IgD-negative memory B cell (primary cell): ENCODE data around the gene GALNT11. TPM values are rescaled to one million over a fixed set of nuclear protein-coding genes. Genes with fewer than 3 reads are reported as not detected.
A peak's percentile ranks its signal among the peaks of the same experiment; 100 is the strongest.
"Not testable (repeated sequence)": the region's sequence is repeated elsewhere in the genome, so short reads cannot be mapped to it uniquely, and the experiment has no call there.

Experiments
- H3K27ac Mint-ChIP-seq, 3 donors: one replicate each; pipeline ENCODE4 v1.8.0; 2020 to 2022; ENCODE audit warnings: mild to moderate bottlenecking in 3 of 3, mixed read lengths in 3 of 3, moderate library complexity in 1 of 3
- H3K27me3 Mint-ChIP-seq: one replicate; pipeline ENCODE4 v1.8.0; 2021; ENCODE audit warnings: mixed read lengths
- H3K36me3 Mint-ChIP-seq: one replicate; pipeline ENCODE4 v1.8.0; 2020; ENCODE audit warnings: mild to moderate bottlenecking, mixed read lengths
- H3K4me1 Mint-ChIP-seq, 3 donors: one replicate each; pipeline ENCODE4 v1.8.0; 2020 to 2022; ENCODE audit warnings: mixed read lengths in 3 of 3, mild to moderate bottlenecking in 1 of 3
- H3K4me3 Mint-ChIP-seq, 4 donors: one replicate each; pipeline ENCODE4 v1.8.0; 2020 to 2022; ENCODE audit warnings: mild to moderate bottlenecking in 4 of 4, mixed read lengths in 4 of 4, moderate library complexity in 3 of 4
- H3K9me3 Mint-ChIP-seq, 3 donors: one replicate each; pipeline ENCODE4 v1.8.0; 2020 to 2021; ENCODE audit warnings: mixed read lengths in 3 of 3, mild to moderate bottlenecking in 1 of 3
- polyA plus RNA-seq: library from polyadenylated mRNA; unstranded; fragments of 300-500 nt; fragmentation: Illumina TruSeq; gene quantifications from one replicate; pipeline ENCODE4 v1.2.3, GENCODE V29; 2021

GALNT11 gene
- polyA plus RNA-seq, 1 donor from 2014 or later = 24.2 TPM

GRCh38 chr7:152050547-152050971, 25.1 kb downstream of the GALNT11 start:
- Mint-ChIP-seq H3K27ac (no peak overlapping the region), H3K36me3 (no peaks in the 10 kb centered on the region), H3K4me3 (no peak overlapping the region), H3K9me3 (peaks cover 6 to 15% (median 10%) of the 10 kb centered on the region in 3 donors), H3K4me1 (peaks cover 0 to 8% (median 5%) of the 10 kb centered on the region in 3 donors), H3K27me3 (no peaks in the 10 kb centered on the region)

DNA sequence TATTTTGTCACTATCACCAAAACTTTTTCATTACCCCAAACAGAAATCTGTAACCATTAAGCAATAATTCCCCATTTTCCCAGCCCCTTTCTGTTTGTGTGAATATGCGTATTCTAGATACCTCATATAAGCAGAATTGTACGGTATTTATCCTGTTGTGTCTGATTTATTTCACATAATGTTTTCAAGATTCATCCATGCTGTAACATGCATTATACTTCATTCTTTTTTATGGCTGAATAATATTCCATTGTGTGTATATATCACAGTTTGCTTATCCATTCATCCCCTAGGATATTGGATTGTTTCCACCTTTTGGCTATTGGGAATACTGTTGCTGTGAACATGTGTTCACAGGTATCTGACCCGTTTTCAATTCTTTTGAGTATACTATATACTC, 26.5 kb downstream of the GALNT11 start:
- Mint-ChIP-seq H3K4me1 (peaks cover 0 to 9% (median 5%) of the 10 kb centered on the region in 3 donors), H3K36me3 (peaks cover 2% of the 10 kb centered on the region), H3K27me3 (no peaks in the 10 kb centered on the region), H3K4me3 (no peak overlapping the region), H3K27ac (peak overlapping the region in 1 of 3 donors; percentile 46), H3K9me3 (peaks cover 0 to 4% (median 4%) of the 10 kb centered on the region in 3 donors)

DNA sequence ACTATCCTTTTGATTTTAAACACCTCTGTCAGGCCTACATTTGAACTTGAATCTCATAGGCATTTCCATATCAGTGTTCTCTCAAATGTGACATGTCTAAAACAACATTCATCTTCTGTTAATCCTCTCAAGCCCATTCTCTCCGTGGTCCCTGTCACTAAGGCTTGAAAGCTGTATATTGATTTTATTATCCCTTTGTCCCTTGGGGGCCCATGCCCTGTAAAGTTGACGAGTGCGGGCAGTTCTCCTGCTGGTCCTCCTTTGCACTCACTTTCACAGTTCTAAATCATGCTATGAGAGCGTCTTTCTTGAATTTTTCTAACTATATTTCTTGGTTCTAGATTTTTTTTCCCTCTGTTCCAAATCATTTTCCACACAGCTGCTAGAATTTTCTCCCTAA, 27.3 kb downstream of the GALNT11 start:
- no peak overlapping the region for H3K27ac Mint-ChIP-seq
- H3K4me1 Mint-ChIP-seq = peaks cover 1 to 9% (median 8%) of the 10 kb centered on the region in 3 donors
- H3K4me3 Mint-ChIP-seq = no peak overlapping the region
- peaks cover 0 to 4% (median 2%) of the 10 kb centered on the region in 3 donors for H3K9me3 Mint-ChIP-seq
- no peaks in the 10 kb centered on the region for H3K27me3 Mint-ChIP-seq
- H3K36me3 Mint-ChIP-seq = peaks cover 4% of the 10 kb centered on the region

DNA sequence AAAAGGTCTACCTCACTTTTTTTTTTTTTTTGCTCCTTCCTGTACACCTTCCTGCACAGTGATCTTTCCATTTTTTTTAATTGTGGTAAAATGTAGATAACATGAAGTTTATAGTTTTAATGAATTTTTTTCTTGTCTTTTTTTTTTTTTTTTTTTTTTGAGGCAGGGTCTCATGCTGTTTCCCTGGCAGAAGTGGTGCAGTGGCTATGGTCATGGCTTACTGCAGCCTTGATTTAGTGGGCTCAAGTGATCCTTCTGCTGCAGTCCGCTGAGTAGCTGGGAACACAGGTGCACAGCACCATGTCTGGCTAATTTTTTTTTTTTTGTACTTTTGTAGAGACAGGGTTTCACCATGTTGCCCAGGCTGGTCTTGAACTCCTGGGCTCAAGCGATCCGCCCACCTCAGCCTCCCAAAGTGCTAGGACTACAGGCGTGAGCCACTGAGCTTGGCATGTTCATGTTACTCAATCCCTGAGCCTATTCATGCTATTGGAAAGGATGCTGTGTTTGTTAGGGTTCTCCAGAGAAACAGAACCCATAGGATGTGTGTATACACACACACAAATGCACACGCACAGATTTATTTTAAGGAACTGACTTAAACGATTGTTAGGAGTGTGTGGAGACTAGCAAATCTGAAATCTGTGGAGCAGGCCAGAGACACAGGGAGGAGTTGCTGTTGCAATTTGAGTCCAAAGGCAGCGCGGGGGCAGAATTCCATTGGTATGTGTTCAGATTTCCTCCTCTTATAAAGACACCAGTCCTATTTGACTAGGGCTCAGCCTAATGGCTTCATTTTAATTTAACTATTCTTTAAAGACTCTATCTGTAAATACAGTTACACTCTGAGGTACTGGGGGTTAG, 29.1 kb downstream of the GALNT11 start:
- Mint-ChIP-seq H3K4me1 (peaks cover 4 to 10% (median 9%) of the 10 kb centered on the region in 3 donors), H3K36me3 (peaks cover 11% of the 10 kb centered on the region), H3K27ac (no peak overlapping the region), H3K9me3 (no peaks in the 10 kb centered on the region), H3K4me3 (no peak overlapping the region), H3K27me3 (no peaks in the 10 kb centered on the region)

GRCh38 chr7:152056621-152057274, 31.3 kb downstream of the GALNT11 start:
- Mint-ChIP-seq H3K9me3 (peaks cover 0 to 2% (median 2%) of the 10 kb centered on the region in 3 donors), H3K36me3 (peaks cover 13% of the 10 kb centered on the region), H3K4me1 (peaks cover 4 to 10% (median 4%) of the 10 kb centered on the region in 3 donors), H3K27me3 (no peaks in the 10 kb centered on the region), H3K27ac (no peak overlapping the region), H3K4me3 (no peak overlapping the region)

DNA sequence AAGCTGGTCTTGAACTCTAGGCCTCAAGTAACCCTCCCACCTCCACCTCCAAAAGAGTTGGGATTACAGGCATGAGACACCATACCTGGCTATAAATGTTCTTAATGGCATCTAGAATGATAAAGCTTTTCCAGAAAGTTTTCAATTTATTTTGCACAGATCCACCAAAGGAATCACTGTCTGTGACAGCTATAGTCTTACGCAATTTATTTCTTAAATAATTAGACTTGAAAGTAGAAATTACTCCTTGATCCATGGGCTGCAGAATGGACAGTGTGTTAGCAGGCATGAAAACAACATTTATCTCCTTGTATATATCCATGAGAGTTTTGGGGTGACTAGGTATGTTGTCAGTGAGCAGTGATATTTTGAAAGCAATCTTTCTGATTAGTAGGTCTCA, 33.8 kb downstream of the GALNT11 start:
- no peaks in the 10 kb centered on the region for H3K27me3 Mint-ChIP-seq
- H3K4me1 Mint-ChIP-seq = peaks cover 1 to 4% (median 4%) of the 10 kb centered on the region in 3 donors
- H3K27ac Mint-ChIP-seq = no peak overlapping the region
- H3K36me3 Mint-ChIP-seq = peaks cover 13% of the 10 kb centered on the region
- peaks cover 0 to 8% (median 2%) of the 10 kb centered on the region in 3 donors for H3K9me3 Mint-ChIP-seq
- H3K4me3 Mint-ChIP-seq = no peak overlapping the region

DNA sequence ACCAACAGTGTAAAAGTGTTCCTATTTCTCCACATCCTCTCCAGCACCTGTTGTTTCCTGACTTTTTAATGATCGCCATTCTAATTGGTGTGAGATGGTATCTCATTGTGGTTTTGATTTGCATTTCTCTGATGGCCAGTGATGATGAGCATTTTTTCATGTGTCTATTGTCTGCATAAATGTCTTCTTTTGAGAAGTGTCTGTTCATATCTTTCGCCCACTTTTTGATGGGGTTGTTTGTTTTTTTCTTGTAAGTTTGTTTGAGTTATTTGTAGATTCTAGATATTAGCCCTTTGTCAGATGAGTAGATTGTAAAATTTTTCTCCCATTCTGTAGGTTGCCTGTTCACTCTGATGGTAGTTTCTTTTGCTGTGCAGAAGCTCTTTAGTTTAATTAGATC, 35.6 kb downstream of the GALNT11 start:
- Mint-ChIP-seq H3K9me3 (peaks cover 0 to 15% (median 2%) of the 10 kb centered on the region in 3 donors), H3K36me3 (peaks cover 11% of the 10 kb centered on the region)
- H3K4me3 Mint-ChIP-seq, H3K27me3 Mint-ChIP-seq, H3K4me1 Mint-ChIP-seq, H3K27ac Mint-ChIP-seq: not testable (repeated sequence)

DNA sequence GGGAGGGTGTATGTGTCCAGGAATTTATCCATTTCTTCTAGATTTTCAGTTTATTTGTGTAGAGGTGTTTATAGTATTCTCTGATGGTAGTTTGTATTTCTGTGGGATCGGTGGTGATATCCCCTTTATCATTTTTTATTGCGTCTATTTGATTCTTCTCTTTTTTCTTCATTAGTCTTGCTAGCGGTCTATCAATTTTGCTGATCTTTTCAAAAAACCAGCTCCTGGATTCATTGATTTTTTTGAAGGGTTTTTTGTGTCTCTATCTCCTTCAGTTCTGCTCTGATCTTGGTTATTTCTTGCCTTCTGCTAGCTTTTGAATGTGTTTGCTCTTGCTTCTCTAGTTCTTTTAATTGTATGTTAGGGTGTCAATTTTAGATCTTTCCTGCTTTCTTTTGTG, 37.7 kb downstream of the GALNT11 start:
- Mint-ChIP-seq H3K36me3 (peaks cover 19% of the 10 kb centered on the region), H3K9me3 (peaks cover 0 to 21% (median 2%) of the 10 kb centered on the region in 3 donors), H3K4me1 (peaks cover 10 to 13% (median 11%) of the 10 kb centered on the region in 3 donors)
- not testable (repeated sequence) for H3K4me3 Mint-ChIP-seq, H3K27ac Mint-ChIP-seq, H3K27me3 Mint-ChIP-seq

- not testable (repeated sequence) for H3K27ac Mint-ChIP-seq, H3K4me3 Mint-ChIP-seq, H3K27me3 Mint-ChIP-seq
- H3K4me1 Mint-ChIP-seq = peaks cover 10 to 14% (median 14%) of the 10 kb centered on the region in 3 donors
- peaks cover 0 to 21% (median 2%) of the 10 kb centered on the region in 3 donors for H3K9me3 Mint-ChIP-seq
- H3K36me3 Mint-ChIP-seq = peaks cover 19% of the 10 kb centered on the region
Measured at GRCh38 chr7:152063821-152064220, 38.3 kb downstream of the GALNT11 start.

DNA sequence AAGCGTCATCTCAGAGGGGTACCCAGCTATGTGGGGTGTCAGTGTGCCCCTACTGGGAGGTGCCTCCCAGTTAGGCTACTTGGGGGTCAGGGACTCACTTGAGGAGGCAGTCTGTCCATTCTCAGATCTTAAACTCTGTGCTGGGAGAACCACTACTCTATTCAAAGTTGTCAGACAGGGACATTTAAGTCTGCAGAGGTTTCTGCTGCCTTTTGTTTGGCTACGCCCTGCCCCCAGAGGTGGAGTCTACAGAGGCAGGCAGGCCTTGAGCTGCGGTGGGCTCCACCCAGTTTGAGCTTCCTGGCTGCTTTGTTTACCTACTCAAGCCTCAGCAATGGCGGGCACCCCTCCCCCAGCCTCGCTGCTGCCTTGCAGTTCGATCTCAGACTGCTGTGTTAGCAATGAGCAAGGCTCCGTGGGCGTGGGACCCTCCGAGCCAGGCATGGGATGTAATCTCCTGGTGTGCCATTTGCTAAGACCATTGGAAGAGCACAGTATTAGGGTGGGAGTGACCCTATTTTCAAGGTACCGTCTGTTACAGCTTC, 40.4 kb downstream of the GALNT11 start:
- not testable (repeated sequence) for H3K4me3 Mint-ChIP-seq, H3K27ac Mint-ChIP-seq, H3K27me3 Mint-ChIP-seq
- Mint-ChIP-seq H3K36me3 (peaks cover 19% of the 10 kb centered on the region), H3K4me1 (peaks cover 13 to 15% (median 14%) of the 10 kb centered on the region in 3 donors), H3K9me3 (peaks cover 0 to 23% (median 2%) of the 10 kb centered on the region in 3 donors)

DNA sequence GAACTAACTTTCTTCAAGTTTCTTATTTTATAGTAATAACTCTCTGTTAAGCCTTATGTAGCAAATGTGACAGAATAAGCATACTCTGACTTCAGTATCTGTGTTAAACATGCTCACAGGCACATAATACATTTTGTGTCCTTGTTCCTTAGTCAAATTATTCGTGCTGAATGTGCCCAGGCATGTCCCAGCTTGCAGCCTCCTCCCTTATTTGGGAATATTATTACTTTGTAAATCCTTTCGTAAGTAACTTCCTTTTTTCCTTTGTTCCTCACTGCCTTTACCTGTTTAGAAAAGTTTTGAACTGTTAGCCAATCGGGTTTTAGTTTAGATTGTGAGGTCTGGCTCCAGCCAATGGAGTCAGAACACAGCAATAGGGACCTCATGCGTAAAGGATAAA, 46.9 kb downstream of the GALNT11 start:
- Mint-ChIP-seq H3K4me3 (no peak overlapping the region), H3K27ac (no peak overlapping the region)

DNA sequence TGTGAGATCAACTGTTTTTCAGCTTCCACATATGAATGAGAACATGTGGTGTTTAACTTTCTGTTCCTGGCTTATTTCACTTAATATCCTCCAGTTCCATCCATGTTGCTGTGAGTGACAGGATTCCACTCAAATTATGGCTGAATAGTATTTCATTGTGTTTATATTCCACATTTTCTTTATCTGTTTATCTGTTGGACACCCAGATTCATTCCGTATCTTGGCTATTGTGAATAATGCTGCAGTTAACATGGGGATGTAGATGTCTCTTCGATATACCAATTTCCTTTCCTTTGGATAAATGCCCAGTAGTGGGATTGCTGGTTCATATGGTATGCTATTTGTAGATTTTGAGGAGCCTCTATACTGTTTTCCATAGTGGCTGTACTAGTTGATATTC, 47.9 kb downstream of the GALNT11 start:
- H3K9me3 Mint-ChIP-seq = peaks cover 0 to 3% (median 0%) of the 10 kb centered on the region in 3 donors
- peaks cover 10 to 23% (median 21%) of the 10 kb centered on the region in 3 donors for H3K4me1 Mint-ChIP-seq
- H3K36me3 Mint-ChIP-seq = peaks cover 6% of the 10 kb centered on the region
- no peak overlapping the region for H3K27ac Mint-ChIP-seq
- H3K27me3 Mint-ChIP-seq = no peaks in the 10 kb centered on the region
- no peak overlapping the region for H3K4me3 Mint-ChIP-seq

More for the DNA sequence above, 46.9 kb downstream of the GALNT11 start:
- peaks cover 10 to 19% (median 12%) of the 10 kb centered on the region in 3 donors for H3K4me1 Mint-ChIP-seq
- H3K27me3 Mint-ChIP-seq = no peaks in the 10 kb centered on the region
- H3K36me3 Mint-ChIP-seq = peaks cover 13% of the 10 kb centered on the region
- peaks cover 0 to 3% (median 0%) of the 10 kb centered on the region in 3 donors for H3K9me3 Mint-ChIP-seq

GRCh38 chr7:152074673-152075072, 49.2 kb downstream of the GALNT11 start:
- H3K9me3 Mint-ChIP-seq = peaks cover 0 to 3% (median 0%) of the 10 kb centered on the region in 3 donors
- peaks cover 5% of the 10 kb centered on the region for H3K36me3 Mint-ChIP-seq
- peaks cover 22 to 33% (median 29%) of the 10 kb centered on the region in 3 donors for H3K4me1 Mint-ChIP-seq
- H3K27me3 Mint-ChIP-seq = no peaks in the 10 kb centered on the region
- no peak overlapping the region for H3K4me3 Mint-ChIP-seq
- no peak overlapping the region for H3K27ac Mint-ChIP-seq

DNA sequence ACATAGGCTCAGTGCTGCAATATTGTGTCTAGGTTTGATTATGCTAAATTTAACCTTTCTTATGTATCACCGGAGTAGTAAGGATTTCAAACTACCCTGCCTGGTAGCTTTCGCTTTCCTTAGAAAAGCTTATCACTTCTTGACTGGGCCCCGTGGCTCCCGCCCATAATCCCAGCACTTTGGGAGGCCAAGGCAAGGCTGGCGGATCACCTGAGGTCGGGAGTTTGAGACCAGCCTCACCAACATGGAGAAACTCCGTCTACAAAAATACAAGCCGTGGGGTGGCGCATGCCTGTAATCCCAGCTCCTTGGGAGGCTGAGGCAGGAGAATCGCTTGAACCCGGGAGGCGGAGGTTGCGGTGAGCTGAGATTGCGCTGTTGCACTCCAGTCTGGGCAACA, 49.9 kb downstream of the GALNT11 start:
- peaks cover 22 to 33% (median 30%) of the 10 kb centered on the region in 3 donors for H3K4me1 Mint-ChIP-seq
- not testable (repeated sequence) for H3K4me3 Mint-ChIP-seq, H3K27me3 Mint-ChIP-seq, H3K9me3 Mint-ChIP-seq, H3K36me3 Mint-ChIP-seq
- H3K27ac Mint-ChIP-seq = peak overlapping the region in 1 of 3 donors; percentile 37

DNA sequence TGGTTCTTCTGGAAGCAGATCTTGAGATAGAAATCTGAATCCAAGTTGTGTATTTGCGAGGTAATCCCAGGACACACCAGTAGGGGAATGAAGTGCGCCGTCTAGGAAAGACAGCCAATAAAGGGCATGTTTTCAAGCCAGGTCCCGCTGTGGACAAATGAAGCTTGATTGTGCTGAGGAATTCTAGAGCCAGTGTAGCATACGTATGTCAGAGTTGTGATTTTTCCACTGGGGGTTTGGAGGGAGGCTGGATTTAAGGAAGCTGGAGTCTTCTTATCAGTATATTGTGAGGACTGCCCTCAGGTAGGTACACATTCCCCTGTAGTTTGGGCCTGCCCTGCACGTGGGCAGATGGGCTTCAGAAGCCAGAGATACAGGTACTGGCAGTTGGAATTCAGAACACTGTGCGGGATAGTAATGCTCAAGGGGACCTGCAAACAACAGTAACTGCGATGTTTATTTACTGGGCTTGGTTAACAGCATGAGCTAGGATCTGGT, 50.9 kb downstream of the GALNT11 start:
- no peaks in the 10 kb centered on the region for H3K27me3 Mint-ChIP-seq
- no peaks in the 10 kb centered on the region for H3K9me3 Mint-ChIP-seq
- H3K4me1 Mint-ChIP-seq = peaks cover 22 to 33% (median 30%) of the 10 kb centered on the region in 3 donors
- H3K36me3 Mint-ChIP-seq = no peaks in the 10 kb centered on the region
- H3K4me3 Mint-ChIP-seq = no peak overlapping the region
- H3K27ac Mint-ChIP-seq = peak overlapping the region in 1 of 3 donors; percentile 36
